SKM-1 (cell line): Measurements from ENCODE around the gene PRRG3.

Experiments used
- DNase-seq: peaks from one replicate; lab custom pipeline; 2025; ENCODE audit not compliant: unreplicated experiment; lab: John Stamatoyannopoulos, UW

The PRRG3 gene

DNA sequence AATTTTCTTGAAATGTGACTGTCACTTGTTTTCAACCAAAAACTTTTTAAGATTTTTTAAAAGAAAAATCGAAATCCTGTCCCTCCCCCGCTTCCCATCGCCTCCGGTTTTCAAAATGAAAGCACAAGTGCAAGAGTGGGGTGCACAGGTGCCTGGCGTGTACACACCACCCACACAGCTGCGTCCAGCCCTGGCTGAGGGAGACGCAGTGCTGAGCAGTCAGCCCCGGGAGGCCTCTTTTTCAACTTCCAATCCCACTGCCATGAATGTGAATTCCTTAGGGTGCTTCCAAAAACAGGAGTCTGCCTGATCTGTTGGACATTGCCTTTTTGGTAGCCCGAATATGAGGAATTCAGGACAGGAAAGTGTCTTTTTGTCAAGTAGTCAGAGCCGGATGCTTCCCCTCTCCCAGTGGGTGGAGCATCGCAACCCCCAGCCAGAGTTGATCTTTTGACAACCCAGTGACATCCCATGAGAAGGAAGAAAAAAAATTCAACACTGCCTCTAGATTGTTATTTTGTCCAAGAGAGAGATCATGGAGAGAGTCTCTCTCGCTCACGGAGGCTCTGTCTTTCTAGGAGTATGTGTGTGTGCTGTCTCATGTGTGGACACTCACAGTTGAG lies 8.9 kb downstream of the PRRG3 start:
- DNase-seq = no peak

DNA sequence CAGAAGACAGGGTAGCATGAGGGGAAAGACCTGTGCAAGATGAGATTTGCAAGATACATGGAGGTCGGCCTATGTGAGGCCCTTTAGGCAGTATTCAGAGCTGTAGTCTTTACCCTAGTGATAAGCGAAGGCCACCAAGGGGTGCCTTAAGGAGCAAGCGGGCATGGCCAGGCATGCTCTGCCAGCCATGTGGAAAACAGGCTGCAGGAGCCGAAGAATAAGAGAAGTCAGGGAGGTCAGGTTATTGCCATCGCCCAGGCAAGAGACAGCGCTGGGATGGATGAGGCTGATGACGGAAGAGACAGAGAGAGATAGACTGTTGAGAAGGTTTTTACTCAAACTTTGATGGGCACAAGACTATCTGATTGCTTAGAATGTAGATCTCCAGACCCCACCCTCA lies 13.6 kb downstream of the PRRG3 start:
- DNase-seq = no peak

DNA sequence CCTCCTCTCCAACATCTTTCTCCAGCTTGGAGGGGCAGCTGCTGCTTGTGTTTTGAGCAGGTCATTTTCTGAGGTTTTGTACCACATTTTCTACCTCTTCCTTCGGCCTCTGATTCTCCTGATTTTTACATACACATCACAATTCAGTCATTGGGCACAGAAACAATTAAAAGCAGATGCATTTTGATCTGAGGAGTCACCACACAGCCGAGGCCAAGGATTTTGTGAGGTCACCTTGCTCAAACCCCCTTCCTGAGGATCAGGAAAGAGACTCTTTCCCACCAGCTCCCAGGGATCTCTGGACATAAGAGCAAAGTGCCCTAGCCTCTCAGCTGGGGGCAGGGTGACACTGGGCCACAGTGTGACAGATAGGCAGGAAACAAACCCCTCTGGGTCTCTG lies 15.2 kb downstream of the PRRG3 start:
- DNase-seq = no peak

DNA sequence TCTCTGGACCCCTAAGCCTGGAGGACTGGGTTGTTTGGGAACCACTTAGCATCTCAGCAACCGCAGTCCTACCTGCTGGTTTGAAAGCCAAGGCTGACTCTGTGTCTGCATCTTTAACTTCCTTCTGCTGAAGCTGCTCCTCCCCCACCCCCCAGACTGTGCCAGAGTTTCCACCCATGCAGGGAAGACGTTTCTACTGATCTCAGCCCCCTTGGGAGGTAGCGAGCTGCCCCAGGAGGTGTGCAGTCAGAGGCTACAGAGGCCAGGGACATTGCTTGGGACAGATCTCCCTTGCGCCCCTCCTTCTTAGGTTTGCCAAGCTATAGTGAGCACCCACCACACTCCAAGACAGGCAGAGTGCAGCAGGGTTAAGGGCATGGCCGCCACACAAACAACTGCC lies 15.9 kb downstream of the PRRG3 start:
- DNase-seq = no peak

DNA sequence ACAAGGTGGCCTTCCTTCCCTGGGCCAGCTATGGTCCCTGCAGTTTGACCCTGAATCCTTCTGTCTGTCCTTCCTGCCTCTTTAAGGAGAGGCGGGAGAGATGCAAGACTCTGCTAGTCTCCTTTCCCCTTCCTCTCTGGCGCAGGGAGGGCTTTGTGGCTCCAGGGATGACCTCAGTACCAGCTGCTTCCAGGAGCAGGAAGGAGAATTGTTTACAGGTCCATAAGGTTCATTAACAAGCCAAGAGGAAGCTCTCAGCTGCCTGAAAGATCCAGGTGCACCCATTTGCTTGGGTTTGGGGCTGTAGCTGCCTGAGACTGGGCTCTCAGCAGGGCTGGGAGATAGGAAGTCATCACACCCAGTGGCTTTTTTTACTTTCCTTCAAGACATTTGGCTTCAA lies 16.5 kb downstream of the PRRG3 start:
- DNase-seq = no peak

DNA sequence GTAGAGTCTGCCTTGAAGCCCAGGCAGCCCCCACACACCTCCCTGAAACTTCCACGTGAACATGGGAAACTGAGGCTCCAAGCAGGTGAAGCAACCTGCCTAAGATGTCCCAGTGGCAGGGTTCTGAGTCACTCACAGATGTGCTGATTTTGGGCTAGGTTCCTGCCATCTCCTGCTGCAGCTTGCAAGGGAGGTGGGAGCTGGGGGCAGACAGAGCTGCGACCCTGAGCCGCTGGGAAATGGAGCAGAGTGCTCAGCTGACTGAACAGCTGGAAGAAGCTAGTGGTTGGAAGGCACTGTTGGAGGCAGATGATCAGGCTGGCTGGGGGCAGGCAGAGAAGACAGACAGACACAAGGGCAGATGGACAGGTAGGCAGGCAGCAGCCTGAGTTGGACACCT lies 17.0 kb downstream of the PRRG3 start:
- DNase-seq = no peak

DNA sequence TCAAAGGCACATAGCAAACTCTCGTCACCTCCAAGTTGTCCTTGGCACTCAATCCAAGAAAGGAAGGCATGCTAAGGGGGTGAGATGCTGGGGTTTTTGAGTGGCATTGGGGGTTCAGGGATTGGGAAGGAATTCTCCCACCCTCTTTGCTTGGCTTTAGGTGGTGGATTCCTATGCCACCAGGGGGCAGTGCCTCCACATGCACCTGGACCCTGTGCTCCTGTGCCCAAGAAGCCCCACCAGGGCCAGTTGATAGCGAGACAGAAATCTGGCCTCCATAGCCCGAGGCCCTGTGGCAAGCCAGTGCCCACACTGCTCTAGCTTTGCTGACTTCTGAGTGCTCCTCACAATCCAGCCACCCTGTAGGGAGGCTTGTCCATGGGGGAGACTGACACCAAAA lies 18.6 kb downstream of the PRRG3 start:
- DNase-seq = no peak

DNA sequence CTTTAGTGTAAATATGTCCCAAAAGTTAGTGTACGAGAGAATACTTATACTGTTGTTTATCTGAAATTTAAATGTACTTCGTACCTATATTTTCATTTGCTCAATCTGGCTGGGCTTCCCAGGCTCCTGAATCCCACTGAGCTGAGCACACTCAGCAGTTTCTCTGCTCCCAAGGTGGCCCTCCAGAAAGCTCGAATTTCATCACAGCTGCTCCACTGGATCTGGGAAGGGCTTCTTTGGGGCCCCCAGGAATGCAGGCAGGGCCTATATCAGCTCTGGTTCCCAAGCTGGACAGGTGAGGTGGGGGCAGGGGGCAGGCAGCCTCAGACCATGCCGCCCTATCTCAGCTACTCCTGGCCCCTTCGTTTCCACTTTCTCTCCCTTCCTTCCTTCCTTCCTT lies 19.1 kb downstream of the PRRG3 start:
- no peak for DNase-seq

DNA sequence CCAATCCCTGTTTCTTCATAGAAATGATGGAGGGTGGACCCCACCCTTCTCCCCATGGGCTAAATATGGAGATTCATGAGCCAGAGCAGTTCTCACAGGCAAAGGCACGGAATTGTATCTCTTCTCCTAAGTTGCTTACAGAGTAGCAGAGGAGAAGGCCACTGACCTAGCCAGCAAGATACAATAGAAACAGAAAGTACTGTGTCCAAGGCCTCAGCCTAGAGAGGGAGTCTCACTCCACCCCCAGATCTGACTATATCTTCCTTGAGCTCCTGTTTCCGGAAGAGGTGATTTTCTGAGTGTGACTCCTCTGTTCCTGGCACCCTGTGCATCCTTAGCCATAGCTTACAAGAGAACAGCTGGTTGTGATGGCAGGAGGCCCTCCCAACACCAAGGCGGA lies 20.5 kb downstream of the PRRG3 start, which contains the start of gene FATE1:
Gene FATE1 (plus strand): TSS at position 284 of the 400 bp plus-strand sequence. CDS start 85 bp downstream, at position 369.
- no peak for DNase-seq

DNA sequence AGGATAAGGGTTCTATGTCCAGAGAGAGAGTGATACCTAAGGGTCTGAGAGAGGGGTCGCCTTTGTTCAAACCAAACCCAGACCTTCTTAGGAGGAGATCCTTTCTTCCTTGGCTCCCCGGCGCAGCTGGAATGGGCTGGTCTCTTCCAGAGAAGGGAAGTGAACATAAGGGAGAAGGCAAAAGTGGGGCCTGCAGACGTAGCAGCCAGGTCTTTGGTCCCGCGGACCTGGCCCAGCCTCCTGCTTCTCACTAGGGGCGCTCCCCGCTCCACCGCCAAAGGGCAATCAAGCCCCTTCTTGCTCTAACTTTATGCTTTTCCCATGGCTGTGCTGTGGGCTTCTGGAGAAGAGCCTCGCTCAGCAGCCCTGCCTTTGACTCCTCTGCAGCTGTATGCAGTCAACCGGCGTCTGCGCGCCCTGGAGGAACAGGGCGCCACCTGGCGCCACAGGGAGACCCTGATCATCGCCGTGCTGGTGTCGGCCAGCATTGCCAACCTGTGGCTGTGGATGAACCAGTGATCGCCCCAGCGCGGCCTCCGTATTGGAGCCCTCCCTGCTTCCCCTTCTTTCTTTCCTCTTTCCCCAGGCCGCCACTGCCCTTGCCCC lies 27.1 kb downstream of the PRRG3 start:
- DNase-seq = no peak

DNA sequence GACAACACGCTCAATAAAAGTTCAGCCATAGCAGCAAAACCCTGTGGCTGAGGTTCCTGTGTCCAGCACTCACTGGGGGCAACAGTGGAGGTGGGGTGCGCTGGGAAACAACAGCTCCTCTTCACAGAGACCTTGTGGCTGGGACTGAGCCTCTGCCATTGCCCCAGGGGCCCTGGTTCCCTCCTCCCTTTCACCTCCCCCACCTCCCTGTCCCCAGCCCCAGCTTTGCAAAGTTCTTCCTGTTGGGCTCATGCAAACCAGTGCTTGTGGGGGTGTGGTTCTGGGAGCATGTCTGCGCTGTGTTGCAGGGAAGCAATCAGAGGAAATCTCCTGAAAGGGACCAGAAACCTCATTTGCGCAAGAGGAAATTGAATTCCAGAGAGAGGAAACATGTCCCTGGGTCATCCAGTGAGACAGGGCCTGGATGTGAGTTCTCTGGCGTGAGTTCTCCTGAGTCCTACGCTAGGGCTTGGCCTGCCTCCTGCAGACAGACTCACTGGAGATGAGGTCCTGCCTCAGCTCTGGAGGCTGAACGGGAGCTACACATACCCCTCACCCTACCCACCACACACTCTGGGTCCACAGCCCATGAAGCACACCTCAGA lies 28.0 kb downstream of the PRRG3 start:
- DNase-seq = peak; percentile 4

DNA sequence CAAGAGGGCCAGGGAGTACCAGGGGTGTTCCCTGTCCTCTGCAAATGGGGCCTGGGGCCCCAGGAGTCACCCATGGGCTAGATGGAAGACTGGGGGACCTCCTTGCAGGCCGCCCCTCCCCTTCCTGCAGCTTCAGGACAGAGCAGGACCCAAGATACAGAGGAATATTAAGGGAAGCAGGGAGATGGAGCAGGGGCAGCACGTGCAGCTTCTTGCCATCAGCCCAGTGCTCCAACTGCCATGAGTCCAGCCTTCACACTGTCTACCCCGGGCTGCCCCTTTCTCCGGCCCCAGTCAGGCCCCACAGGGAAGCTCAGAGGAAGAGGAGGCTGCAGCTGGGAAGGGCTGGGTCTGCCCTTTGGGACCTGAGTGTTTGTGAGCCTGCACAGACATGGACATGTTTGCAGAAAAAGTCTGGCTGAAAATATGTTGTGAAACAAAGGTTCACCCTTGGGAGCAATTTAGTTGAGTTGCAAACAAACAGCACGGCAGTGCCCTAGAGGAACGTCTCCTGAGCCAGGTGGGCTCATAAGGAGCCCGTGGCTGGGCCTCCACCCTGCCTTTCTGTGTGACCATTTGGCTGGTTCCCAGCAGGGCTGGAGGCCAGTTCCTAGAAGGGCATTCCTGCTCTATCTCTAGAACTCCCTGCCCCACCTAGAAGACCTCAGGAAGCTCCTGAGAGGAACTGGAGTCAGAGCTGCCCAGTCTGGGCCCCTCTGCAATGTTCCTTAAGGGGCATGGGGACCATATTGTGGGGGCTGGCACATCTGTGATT lies 29.5 kb downstream of the PRRG3 start:
- no peak for DNase-seq

DNA sequence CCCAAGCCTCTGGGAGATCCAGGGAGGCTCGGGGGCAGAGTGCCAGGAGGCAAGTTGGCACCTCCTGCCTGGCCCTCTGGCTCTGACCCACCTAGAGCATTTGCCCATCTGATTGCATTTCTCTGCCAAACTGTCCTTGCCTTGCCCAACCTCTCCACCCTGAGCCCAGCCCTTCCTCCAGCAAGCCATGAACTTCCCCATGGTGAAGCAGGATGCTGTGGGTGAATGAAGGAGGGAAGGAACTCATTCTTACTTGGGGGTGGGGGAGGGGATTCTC lies 30.0 kb downstream of the PRRG3 start:
- DNase-seq = peak; percentile 4

DNA sequence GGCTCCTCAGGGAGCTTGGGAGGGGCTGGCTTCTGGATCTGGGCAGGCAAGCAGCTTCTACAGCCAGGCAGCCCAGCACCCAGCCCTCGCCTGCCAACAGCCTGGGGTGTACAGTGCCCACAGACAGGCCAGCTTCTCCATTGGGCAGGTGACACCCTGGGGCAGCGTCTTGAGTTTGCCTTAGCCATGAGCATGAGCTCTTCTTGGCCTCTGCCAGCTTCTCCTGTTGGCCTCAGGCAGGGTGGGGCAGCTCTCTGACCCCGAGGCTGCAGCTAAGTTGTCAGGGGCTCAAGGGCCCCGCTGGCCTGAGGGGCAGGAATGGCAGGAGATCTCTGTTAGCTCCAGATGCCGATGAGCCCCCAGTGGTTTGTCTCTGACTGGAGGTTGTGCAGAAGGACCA lies 31.5 kb downstream of the PRRG3 start:
- no peak for DNase-seq

DNA sequence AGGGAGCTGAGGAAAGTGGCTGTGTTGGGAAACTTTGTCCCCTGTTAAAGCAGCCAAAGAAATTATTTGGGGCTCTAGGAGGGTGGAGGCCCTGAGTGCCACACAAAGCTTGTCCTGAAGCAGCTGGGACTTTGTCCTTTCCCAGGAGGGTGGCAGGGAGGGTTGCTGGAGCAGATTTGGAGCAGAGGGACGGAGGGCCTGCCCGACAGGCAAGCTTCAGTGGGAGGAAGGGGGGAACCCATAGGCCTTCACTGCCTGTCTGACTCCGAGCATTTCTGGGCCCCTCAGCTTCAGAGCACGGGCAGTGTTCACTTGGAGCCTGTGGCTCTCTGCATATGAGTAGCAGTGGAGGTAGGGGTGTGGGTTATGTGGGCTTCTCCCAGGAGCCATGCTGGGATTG lies 32.1 kb downstream of the PRRG3 start:
- DNase-seq = no peak

DNA sequence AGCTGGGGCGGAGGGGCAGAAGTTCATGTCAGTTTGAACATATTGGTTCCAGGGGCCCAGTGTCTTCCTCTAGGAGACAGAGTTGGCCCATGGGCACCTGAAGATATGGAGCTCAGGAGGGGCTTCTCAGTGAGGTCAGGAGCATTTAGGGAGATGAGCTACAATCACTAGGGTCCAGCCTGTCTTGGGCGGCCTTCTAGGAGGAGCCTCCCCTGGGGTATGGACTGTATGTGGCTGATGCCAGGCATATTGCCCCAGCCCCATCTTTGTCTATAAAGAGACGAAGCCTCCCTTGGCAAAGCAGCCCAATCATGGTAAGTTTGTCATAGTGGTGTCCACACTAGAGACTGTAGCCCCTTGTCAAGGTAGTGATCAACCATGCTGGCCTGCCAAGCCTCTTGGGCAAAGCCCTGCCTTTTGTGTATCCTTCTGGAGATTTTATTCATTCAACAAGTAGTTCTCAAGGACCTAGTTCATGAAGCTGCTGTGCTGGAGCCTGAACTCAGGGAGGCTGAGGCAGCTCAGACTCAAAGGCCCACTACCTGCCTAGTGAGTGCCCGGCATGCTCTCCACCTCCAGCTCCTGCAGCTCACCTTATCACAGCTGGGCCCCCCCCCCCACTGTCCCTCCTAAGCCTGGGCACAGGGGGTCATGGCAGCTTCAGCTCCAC lies 33.9 kb downstream of the PRRG3 start:
- DNase-seq = no peak

DNA sequence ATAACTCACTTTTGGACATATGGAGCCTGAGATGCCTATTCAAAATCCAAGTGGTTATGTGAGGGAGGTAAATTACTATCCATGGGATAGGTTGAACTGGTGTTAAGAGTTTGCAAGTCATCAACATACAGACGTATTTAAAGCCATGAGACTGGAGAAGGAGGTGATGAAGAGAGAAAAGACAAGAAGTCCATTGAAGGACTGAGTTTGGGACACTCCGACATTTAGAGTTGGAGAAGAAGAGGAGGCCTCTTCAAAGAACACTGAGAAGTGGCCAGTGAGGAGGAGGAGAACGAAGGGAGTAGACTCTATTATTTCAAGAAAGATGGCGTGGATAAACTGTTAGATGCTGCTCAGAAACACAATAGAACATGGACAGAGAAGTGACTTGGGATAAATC lies 39.2 kb downstream of the PRRG3 start, which contains the start of gene CNGA2:
Gene CNGA2 (plus strand): TSS at position 301 of the 400 bp plus-strand sequence. CDS start 3,738 bp downstream, outside the sequence.
- DNase-seq = no peak

DNA sequence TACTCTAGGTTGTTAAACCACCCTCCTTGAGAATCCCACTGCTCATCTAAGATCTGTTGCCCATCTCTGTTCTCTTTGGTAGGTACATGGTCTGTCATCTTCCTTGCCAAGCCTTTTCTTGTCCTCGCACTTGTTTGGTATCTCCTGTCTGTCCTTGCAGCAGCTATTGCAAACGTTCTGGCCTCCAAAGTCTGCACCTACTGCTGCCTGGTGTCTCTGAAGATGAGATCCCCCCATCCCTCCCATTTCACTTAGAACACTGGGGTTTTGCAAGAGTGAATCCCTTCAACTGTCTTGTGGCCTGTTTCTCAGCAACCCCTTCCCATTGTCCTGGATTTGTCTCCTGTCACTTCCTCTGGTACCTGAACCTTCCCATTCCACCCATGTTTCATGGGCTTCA lies 40.0 kb downstream of the PRRG3 start:
- DNase-seq = no peak

DNA sequence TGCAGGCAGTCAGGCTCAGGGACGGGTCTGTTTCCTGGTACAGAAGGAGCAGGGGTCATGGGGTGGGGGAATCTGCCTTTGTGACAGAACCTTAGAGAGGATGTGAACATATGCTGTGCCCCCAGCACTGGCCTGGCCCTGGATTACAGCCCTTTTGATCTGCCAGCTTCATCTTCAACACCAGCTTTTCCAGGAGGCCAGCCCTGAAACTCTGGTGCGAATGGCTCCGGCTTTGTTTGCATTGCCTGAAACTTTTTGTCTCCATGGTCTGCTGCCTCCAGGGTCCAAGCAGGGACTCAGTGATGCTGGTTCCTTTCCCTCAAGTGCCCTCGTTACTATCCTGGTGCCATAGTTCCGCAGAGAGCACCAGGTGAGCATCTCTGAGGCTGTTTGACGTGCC lies 41.4 kb downstream of the PRRG3 start:
- DNase-seq = no peak

DNA sequence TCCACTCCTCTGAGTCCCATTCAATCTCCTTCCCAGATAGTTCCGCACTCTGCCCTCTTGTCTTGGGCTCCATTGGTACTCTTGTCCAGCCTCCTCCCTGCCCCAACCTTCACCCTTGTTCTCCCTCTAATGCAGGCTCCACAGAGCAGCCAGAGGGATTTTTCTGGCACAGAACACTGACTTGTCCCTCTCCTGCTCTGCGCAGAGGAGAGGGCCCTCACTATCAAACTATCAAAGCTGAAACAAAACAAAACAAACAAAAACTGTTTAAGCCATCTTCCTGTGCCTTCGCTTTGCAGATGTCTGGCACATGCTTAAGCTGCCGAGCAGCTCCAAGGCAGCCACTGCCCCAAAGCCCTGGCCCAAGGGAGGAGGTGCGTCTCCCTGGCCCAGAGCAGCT lies 42.2 kb downstream of the PRRG3 start:
- no peak for DNase-seq

DNA sequence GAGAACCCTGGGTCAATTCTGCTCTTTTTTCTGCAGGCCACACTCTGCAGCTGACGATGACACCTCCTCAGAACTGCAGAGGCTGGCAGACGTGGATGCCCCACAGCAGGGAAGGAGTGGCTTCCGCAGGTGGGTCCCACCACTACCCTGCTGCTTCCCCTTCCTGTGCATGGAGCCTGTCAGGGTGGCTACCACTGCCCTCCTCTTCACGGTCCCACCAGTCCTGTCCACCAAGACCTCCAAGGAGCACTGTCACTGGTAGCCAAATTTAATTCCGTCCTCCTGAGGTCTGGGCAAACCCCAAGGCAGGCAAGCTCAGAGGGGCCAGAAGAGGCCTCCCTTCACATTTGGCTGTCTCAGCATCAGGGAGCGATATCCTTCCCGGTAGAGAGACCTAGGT lies 43.5 kb downstream of the PRRG3 start:
- DNase-seq = no peak

DNA sequence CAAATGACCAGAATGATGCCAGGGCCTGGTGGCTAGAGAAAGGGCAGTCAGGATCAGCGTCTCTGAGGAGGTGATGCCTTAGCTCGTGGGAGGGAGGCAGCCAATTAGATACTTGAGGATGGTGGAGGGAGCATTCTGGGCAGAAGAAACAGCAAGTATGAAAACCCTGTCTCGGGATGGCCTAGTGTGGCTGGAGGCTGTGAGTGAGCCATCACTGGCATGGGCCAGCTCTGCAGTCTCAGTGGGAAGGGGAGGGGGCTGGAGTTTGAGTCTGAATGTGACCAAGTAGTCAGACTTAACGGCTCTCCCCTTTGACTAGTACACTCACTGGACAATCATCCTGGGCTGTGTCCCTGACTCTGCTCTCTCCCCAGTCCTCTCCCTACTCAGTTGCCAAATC lies 46.3 kb downstream of the PRRG3 start:
- no peak for DNase-seq
